GM18511 (cell line): ENCODE measurements around the gene NBPF6.
"Not testable (repeated sequence)": the region's sequence is repeated elsewhere in the genome, so short reads cannot be mapped to it uniquely, and the experiment has no call there.

Experiments used
- ATAC-seq: cut with Tn5 transposase; IDR thresholded peaks from one replicate; pipeline ENCODE4 v1.9.1; 2021; ENCODE audit warnings: mild to moderate bottlenecking, moderate library complexity; ENCODE audit not compliant: unreplicated experiment

NBPF6 gene

DNA sequence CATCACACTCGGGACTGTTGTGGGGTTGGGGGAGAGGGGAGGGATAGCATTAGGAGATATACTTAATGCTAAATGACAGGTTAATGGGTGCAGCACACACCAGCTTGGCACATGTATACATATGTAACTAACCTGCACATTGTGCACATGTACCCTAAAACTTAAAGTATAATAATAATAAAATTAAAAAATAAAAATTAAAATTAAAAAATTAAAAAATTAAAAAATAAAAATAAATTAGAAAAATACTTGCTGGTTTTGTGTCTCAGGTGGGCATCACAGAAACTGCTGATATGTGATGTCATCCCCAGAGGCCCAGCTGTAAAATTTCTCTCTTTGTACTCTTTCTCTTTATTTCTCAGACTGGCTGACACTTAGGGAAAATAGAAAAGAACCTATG is 44.9 kb downstream of the NBPF6 start:
- ATAC-seq, result not testable (repeated sequence)

GRCh38 chr1:108496856-108497255 is 46.7 kb downstream of the NBPF6 start:
- not testable (repeated sequence) for ATAC-seq

DNA sequence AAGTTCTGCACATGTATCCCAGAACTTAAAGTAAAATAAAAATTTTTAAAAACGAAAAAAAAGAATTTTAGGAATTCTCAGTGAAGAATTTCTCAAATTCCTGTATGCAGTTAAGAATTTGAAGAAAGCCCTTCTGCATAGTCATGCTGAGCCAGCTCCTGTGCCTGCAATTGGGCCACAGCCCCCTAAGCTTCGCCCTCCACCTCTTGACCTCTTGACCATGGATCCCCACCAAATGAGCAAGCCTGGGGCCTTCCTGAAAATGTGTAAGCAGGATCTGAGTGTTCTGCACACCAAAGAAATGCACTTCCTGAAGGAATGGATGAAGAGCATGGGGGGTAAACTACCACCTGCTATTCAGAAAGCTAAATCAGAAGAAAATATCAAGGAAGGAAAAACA is 52.0 kb downstream of the NBPF6 start:
- no peak for ATAC-seq

GRCh38 chr1:108502624-108503023 is 52.5 kb downstream of the NBPF6 start:
- ATAC-seq, result no peak

GRCh38 chr1:108503062-108503733 is 53.1 kb downstream of the NBPF6 start:
- ATAC-seq, result no peak

GRCh38 chr1:108504447-108504846 is 54.3 kb downstream of the NBPF6 start:
- peak; percentile 72 for ATAC-seq

- ATAC-seq, result no peak
These were observed 55.6 kb downstream of the NBPF6 start for GRCh38 chr1:108505763-108506070.

- ATAC-seq, result no peak
These were observed 61.6 kb downstream of the NBPF6 start for GRCh38 chr1:108511764-108512163.

DNA sequence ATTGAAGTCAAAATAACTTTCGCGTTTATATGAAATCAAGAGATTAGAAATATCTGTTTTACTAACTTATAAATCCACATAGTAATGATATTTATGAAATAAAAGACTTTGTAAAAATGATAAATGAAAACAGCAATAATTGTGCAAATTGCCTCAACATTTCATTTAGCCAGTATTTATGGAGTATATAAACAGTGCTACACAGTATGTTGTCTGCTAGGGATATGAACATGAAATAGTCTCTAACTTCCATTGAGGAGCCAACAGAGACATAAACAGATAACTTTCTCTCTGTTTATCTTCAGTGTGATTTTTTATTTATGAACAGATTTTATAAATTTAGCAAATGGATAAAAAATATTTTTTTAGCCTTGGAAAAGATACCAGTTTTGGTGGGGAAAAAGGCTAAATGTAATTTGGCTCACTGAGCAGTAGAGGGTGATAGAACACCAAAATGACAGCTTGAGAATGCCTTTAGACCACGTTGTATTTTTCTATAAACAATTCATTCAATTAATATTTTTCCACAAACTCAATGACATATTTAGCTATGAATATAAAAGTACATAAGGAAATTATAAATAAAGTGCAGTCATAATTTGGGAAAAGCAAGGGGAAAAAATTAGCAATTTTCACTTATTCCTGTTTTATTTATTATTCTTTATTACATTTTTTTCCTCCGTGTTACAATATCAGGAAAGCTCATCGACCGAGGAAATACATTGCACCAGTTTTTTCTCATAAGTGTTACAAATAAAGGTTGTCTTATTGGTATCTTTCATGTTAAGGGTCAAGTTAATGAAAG is 62.3 kb downstream of the NBPF6 start:
- ATAC-seq, result peak; percentile 68

DNA sequence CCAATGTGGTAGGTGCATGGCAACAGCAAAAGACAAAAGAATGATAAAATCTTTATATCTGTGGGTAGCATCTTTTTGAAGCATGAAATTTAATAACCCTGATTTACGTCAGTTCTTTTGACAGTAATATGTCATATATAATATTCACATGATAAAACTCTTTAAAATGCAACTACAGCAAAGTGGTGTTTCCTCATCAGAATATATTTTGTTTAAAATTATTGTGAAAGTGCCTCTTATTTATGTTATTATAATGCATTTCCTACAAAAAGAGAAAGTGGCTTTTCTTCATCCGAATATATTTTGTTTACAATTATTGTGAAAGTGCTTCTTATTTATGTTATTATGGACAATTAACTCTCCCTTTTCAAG is 62.9 kb downstream of the NBPF6 start:
- ATAC-seq, result no peak

GRCh38 chr1:108513914-108514313 is 63.8 kb downstream of the NBPF6 start:
- not testable (repeated sequence) for ATAC-seq

DNA sequence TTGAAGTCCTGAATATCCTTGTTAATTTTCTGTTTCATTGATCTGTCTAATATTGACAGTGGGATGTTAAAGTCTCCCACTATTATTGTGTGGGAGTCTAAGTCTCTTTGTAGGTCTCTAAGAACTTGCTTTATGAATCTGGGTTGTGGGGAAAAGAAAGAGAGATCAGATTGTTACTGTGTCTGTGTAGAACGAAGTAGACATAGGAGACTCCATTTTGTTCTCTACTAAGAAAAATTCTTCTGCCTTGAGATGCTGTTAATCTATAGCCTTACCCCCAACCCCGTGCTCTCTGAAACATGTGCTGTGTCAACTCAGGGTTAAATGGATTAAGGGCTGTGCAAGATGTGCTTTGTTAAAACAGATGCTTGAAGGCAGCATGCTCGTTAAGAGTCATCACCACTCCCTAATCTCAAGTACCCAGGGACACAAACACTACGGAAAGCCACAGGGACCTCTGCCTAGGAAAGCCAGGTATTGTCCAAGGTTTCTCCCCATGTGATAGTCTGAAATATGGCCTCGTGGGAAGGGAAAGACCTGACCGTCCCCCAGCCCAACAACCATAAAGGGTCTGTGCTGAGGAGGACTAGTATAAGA is 67.3 kb downstream of the NBPF6 start:
- not testable (repeated sequence) for ATAC-seq
